GM19467 (cell line): ENCODE results near the gene SLC24A3.

Experiments
- ATAC-seq: cut with Tn5 transposase; IDR thresholded peaks from one replicate; pipeline ENCODE4 v1.9.1; 2021; ENCODE audit warnings: mild to moderate bottlenecking, moderate library complexity; ENCODE audit not compliant: unreplicated experiment

SLC24A3 gene

GRCh38 chr20:19492687-19493336 is 280.4 kb downstream of the SLC24A3 start:
- ATAC-seq: no peak

GRCh38 chr20:19493794-19494495 is 281.5 kb downstream of the SLC24A3 start:
- no peak for ATAC-seq

- ATAC-seq: no peak
These were observed 283.7 kb downstream of the SLC24A3 start for GRCh38 chr20:19495905-19496703.

- no peak for ATAC-seq
These were observed 284.6 kb downstream of the SLC24A3 start for GRCh38 chr20:19497064-19497463.

GRCh38 chr20:19498756-19499155 is 286.3 kb downstream of the SLC24A3 start:
- no peak for ATAC-seq

GRCh38 chr20:19501476-19502115 is 289.2 kb downstream of the SLC24A3 start:
- ATAC-seq: no peak

GRCh38 chr20:19502169-19502568 is 289.7 kb downstream of the SLC24A3 start:
- ATAC-seq: no peak

GRCh38 chr20:19504251-19504650 is 291.8 kb downstream of the SLC24A3 start:
- no peak for ATAC-seq

- no peak for ATAC-seq
These were observed 293.6 kb downstream of the SLC24A3 start for GRCh38 chr20:19506021-19506420.

GRCh38 chr20:19508449-19508848 is 296.0 kb downstream of the SLC24A3 start:
- ATAC-seq: no peak

GRCh38 chr20:19510611-19511010 is 298.2 kb downstream of the SLC24A3 start:
- ATAC-seq: no peak

- ATAC-seq: no peak
These were observed 299.5 kb downstream of the SLC24A3 start for GRCh38 chr20:19511931-19512330.

- no peak for ATAC-seq
These were observed 300.6 kb downstream of the SLC24A3 start for GRCh38 chr20:19512886-19513677.

- no peak for ATAC-seq
These were observed 302.6 kb downstream of the SLC24A3 start for GRCh38 chr20:19515074-19515473.

GRCh38 chr20:19519466-19519865 is 307.0 kb downstream of the SLC24A3 start:
- ATAC-seq: no peak

GRCh38 chr20:19520261-19520660 is 307.8 kb downstream of the SLC24A3 start:
- ATAC-seq: no peak

- no peak for ATAC-seq
These were observed 309.8 kb downstream of the SLC24A3 start for GRCh38 chr20:19522071-19522801.

- no peak for ATAC-seq
These were observed 310.6 kb downstream of the SLC24A3 start for GRCh38 chr20:19522836-19523590.

GRCh38 chr20:19524691-19525090 is 312.2 kb downstream of the SLC24A3 start:
- no peak for ATAC-seq
